NCI-H2029 treated with DMSO at 0.1 percent for 48 hours (cell line): ENCODE results near the gene TEAD3.
A peak's percentile ranks its signal among the peaks of the same experiment; 100 is the strongest.

Experiments used
- DNase-seq: peaks from one replicate; lab custom pipeline; 2025; lab: John Stamatoyannopoulos, UW

Gene TEAD3

GRCh38 chr6:35474942-35475570 lies 21.8 kb downstream of the TEAD3 start:
- DNase-seq = no peak

GRCh38 chr6:35474131-35474941 lies 22.5 kb downstream of the TEAD3 start:
- DNase-seq = no peak

GRCh38 chr6:35473850-35474130 lies 23.1 kb downstream of the TEAD3 start:
- DNase-seq = no peak

GRCh38 chr6:35473075-35473849 lies 23.6 kb downstream of the TEAD3 start:
- no peak for DNase-seq

- no peak for DNase-seq
Measured at GRCh38 chr6:35471836-35472345, 25.0 kb downstream of the TEAD3 start.

- no peak for DNase-seq
Measured at GRCh38 chr6:35470663-35471120, 26.2 kb downstream of the TEAD3 start.

GRCh38 chr6:35469751-35470662 lies 26.9 kb downstream of the TEAD3 start:
- DNase-seq = no peak

- DNase-seq = no peak
Measured at GRCh38 chr6:35468980-35469750, 27.7 kb downstream of the TEAD3 start.

GRCh38 chr6:35468181-35468979 lies 28.5 kb downstream of the TEAD3 start, which contains the start of gene RPL10A:
TSS of gene RPL10A (plus strand) at chr6:35468401. CDS start at chr6:35468435, 34 bp downstream.
- DNase-seq = peak; percentile 93

GRCh38 chr6:35465646-35466045 lies 31.2 kb downstream of the TEAD3 start:
- DNase-seq = no peak

- no peak for DNase-seq
Measured at GRCh38 chr6:35463292-35463691, 33.6 kb downstream of the TEAD3 start.

GRCh38 chr6:35461270-35461669 lies 35.6 kb downstream of the TEAD3 start:
- DNase-seq = no peak

GRCh38 chr6:35457907-35458306 lies 39.0 kb downstream of the TEAD3 start:
- no peak for DNase-seq

GRCh38 chr6:35454391-35455110 lies 42.3 kb downstream of the TEAD3 start:
- no peak for DNase-seq

- no peak for DNase-seq
Measured at GRCh38 chr6:35453236-35453635, 43.6 kb downstream of the TEAD3 start.

GRCh38 chr6:35452183-35453090 lies 44.4 kb downstream of the TEAD3 start, which contains the start of gene FANCE:
TSS of gene FANCE (plus strand) at chr6:35452338. CDS start at chr6:35452546, 208 bp downstream.
- DNase-seq = peak; percentile 59

GRCh38 chr6:35451354-35452182 lies 45.3 kb downstream of the TEAD3 start:
- DNase-seq = no peak
